Measurements from ENCODE around the gene SLC7A14.

The SLC7A14 gene

GRCh38 chr3:170585937-170586310, at the start of gene SLC7A14:
TSS of gene SLC7A14 (minus strand) at chr3:170586075. CDS start at chr3:170526936, 59,139 bp downstream.
- H3K4me2 ChIP-seq (ENCODE audit: low read depth, low read length, poor library complexity, severe bottlenecking): no peak within 1 kb of the TSS
- H3K9me3 ChIP-seq (ENCODE audit: insufficient read depth, low read length): no peaks in the 10 kb centered on the region
- no peak within 1 kb of the TSS for H3K9ac ChIP-seq (ENCODE audit: low read length)
- TF ChIP-seq CTCF (IDR thresholded peaks at IDR 0.05; ENCODE audit: insufficient read depth, low read length, poor library complexity, severe bottlenecking): no peak
- no peak for TF ChIP-seq EZH2phosphoT487 (conservative IDR thresholded peaks at IDR 0.05; ENCODE audit: low read length)
- no peak within 1 kb of the TSS for H2AFZ ChIP-seq (ENCODE audit: low read depth, low read length, severe bottlenecking)
- H3K4me3 ChIP-seq (ENCODE audit: insufficient read depth, low read length, poor library complexity, severe bottlenecking): no peak within 1 kb of the TSS
- no peaks in the 10 kb centered on the region for H3K36me3 ChIP-seq (ENCODE audit: low read length)
- no peaks in the 10 kb centered on the region for H3K9me2 ChIP-seq (replicated peaks; ENCODE audit: insufficient read depth, low read length)
- H4K20me1 ChIP-seq (ENCODE audit: low read depth, low read length): no peaks in the 10 kb centered on the region
- H3K27ac ChIP-seq (ENCODE audit: low read depth, low read length): no peak within 1 kb of the TSS
- no peaks in the 10 kb centered on the region for H3F3A ChIP-seq (ENCODE audit: insufficient read depth)
- no peaks in the 10 kb centered on the region for H3K27me3 ChIP-seq (ENCODE audit: low read length)
- H3K79me2 ChIP-seq (ENCODE audit: insufficient read depth, low read length): no peaks in the 10 kb centered on the region

- TF ChIP-seq CTCF (IDR thresholded peaks at IDR 0.05; ENCODE audit: insufficient read depth, low read length, poor library complexity, severe bottlenecking) (no peak), EZH2phosphoT487 (conservative IDR thresholded peaks at IDR 0.05; ENCODE audit: low read length) (no peak)
- H3K27me3 ChIP-seq (ENCODE audit: low read length): no peaks in the 10 kb centered on the region
- H3K9me3 ChIP-seq (ENCODE audit: insufficient read depth, low read length): no peaks in the 10 kb centered on the region
- H2AFZ ChIP-seq (ENCODE audit: low read depth, low read length, severe bottlenecking): no peak overlapping the region
- no peak overlapping the region for H3K4me2 ChIP-seq (ENCODE audit: low read depth, low read length, poor library complexity, severe bottlenecking)
- no peaks in the 10 kb centered on the region for H3K9me2 ChIP-seq (replicated peaks; ENCODE audit: insufficient read depth, low read length)
- no peak overlapping the region for H3K4me3 ChIP-seq (ENCODE audit: insufficient read depth, low read length, poor library complexity, severe bottlenecking)
- no peaks in the 10 kb centered on the region for H3K79me2 ChIP-seq (ENCODE audit: insufficient read depth, low read length)
- H3K27ac ChIP-seq (ENCODE audit: low read depth, low read length): no peak overlapping the region
- no peaks in the 10 kb centered on the region for H3K36me3 ChIP-seq (ENCODE audit: low read length)
- H3F3A ChIP-seq (ENCODE audit: insufficient read depth): no peaks in the 10 kb centered on the region
- H3K9ac ChIP-seq (ENCODE audit: low read length): no peak overlapping the region
- H4K20me1 ChIP-seq (ENCODE audit: low read depth, low read length): no peaks in the 10 kb centered on the region
Measured at GRCh38 chr3:170635385-170635735, 49.5 kb upstream of the SLC7A14 start.

- Histone ChIP-seq H2AFZ (ENCODE audit: low read depth, low read length, severe bottlenecking) (no peak overlapping the region), H4K20me1 (ENCODE audit: low read depth, low read length) (no peaks in the 10 kb centered on the region), H3K4me2 (ENCODE audit: low read depth, low read length, poor library complexity, severe bottlenecking) (no peak overlapping the region), H3K9me2 (replicated peaks; ENCODE audit: insufficient read depth, low read length) (no peaks in the 10 kb centered on the region), H3K4me3 (ENCODE audit: insufficient read depth, low read length, poor library complexity, severe bottlenecking) (no peak overlapping the region), H3K9ac (ENCODE audit: low read length) (no peak overlapping the region), H3K27me3 (ENCODE audit: low read length) (no peaks in the 10 kb centered on the region), H3F3A (ENCODE audit: insufficient read depth) (no peaks in the 10 kb centered on the region), H3K27ac (ENCODE audit: low read depth, low read length) (no peak overlapping the region), H3K9me3 (ENCODE audit: insufficient read depth, low read length) (no peaks in the 10 kb centered on the region), H3K79me2 (ENCODE audit: insufficient read depth, low read length) (no peaks in the 10 kb centered on the region), H3K36me3 (ENCODE audit: low read length) (no peaks in the 10 kb centered on the region)
- no peak for TF ChIP-seq EZH2phosphoT487 (conservative IDR thresholded peaks at IDR 0.05; ENCODE audit: low read length)
- TF ChIP-seq CTCF (IDR thresholded peaks at IDR 0.05; ENCODE audit: insufficient read depth, low read length, poor library complexity, severe bottlenecking): no peak
Measured at GRCh38 chr3:170634663-170635384, 48.9 kb upstream of the SLC7A14 start.
